NCI-H1048 (cell line): ENCODE data around the gene AMMECR1.
"Not testable (repeated sequence)": the region's sequence is repeated elsewhere in the genome, so short reads cannot be mapped to it uniquely, and the experiment has no call there.

Experiments
- DNase-seq: peaks from one replicate; lab custom pipeline; 2025; lab: John Stamatoyannopoulos, UW

AMMECR1 gene

DNA sequence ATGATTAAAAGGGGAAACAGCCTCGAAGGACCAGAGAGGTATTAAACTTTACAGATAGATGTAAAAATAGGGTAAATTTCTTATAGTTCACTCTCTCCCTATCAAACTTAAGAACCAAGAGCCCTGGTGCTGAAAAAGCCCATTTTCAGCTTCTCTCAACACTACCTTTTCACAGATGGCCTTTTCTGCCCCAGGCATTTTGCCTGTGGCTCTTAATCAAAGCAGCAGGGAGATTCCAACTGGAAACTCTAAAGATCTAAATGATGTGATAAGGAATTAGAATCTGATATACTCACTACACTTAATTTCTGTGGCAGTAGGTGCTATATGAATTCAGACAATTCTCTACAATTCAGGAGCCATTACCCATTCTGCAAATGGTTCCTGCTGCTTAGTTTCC is 60.0 kb downstream of the AMMECR1 start:
- DNase-seq, result no peak

DNA sequence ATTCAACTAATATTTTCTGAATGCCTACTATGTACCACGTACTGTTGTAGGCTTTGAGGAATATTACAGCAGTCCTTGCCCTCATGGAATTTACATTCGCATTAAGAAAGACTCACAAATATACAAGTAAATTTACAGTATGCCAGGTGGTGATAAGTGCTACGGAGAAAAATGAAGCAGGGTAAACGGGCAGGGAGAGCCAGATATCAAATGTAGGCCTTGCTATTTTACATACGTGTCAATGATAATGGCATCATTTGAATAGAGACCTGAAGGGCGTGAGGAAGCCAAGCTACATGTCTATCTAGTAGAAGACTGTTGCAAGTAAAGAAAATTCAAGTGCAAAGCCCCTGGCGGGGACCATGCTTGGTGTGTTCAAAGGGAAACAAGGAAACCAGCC is 65.2 kb downstream of the AMMECR1 start:
- no peak for DNase-seq

DNA sequence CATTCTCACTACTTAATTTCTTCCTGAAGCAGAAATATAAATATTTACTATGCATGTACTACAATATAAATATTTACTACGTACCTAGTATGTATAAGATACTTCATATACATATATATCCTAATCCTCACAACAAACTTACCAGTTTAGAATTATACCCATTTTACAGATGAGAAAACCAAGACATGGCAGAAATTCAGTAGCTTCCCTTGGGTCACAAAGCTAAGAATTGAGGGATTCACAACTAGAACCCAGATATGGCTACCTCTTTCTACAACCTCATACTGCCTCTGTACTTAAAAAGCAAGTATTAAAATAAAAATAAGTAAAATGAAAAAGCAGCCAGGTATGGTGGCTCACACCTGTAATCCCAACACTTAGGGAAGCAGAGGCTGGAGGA is 65.9 kb downstream of the AMMECR1 start:
- DNase-seq, result no peak

- DNase-seq, result no peak
Measured at GRCh38 chrX:110251526-110251925, 66.4 kb downstream of the AMMECR1 start.

GRCh38 chrX:110250847-110251246 is 67.0 kb downstream of the AMMECR1 start:
- no peak for DNase-seq

DNA sequence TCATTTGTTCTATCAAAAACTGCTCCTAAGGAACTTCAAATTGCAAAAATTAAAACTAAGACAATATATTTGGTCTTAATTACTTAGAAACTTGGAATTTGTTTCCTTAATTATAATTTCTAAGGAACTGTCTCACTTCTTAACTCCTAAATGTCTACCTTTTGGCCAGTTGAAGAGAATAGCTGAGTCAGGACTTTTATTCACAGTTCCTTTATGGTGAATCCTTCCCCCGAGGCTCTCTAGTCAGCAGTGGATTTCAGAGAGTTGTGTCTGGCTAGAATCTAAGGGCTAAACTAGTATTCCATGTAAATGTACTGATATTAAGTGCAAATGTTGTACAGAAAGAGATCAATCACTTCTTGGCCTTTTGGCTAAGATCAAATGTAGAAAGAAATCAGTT is 69.3 kb downstream of the AMMECR1 start:
- DNase-seq, result no peak

DNA sequence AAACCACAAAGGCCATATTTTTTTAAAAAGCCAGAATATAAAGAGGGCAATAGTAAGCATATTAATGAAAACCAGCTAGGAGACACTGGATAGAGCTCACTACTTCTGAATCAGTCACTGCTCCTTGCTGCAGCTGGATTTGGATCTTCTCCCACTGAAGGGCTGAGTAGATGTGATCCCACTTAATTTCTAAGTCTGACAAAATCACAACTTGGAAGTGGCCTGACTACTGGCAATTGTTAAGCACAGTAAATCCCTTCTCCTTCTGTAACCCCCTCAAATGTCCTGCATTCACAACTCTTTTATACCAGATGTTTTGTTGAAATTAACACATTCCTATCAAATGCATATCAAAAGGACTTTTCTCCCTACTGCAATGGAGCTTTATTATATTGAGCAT is 72.9 kb downstream of the AMMECR1 start:
- no peak for DNase-seq

DNA sequence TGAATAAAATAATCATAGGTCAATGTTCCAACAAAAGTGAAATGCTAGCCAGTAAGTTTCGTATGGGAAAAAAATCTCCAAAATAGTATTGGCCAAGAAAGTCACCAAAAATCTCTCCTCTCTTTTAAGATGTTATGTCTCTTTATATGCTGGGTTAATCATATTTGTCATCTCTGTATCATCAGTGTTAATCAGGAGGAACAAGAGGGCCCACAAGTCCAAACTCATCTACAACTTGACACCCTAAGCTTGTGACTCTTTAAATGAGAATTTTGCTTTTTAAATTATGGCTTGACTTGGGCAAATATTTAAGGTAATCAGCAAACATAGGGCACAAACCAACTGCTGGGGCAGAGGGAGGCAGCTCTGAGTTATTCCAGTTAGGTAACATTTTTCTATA is 75.5 kb downstream of the AMMECR1 start:
- DNase-seq, result no peak

DNA sequence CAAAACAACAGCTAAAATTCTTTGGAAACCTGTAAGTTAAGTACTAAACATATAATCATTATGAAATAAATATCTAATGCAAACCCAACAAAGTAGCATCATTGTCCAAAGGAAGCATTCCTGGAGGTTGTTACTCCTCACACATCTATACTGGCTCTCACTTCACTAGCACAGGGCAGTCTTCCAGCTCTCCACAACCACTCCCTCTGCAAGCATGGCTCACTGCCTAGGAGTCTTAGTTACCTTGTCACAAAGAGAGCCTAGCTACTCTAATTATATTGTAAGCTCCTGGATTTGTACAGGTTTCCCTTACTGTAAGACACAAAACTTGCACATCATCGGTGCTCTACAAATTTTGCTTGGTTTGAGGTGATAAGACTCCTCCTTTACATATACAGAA is 76.1 kb downstream of the AMMECR1 start:
- no peak for DNase-seq

DNA sequence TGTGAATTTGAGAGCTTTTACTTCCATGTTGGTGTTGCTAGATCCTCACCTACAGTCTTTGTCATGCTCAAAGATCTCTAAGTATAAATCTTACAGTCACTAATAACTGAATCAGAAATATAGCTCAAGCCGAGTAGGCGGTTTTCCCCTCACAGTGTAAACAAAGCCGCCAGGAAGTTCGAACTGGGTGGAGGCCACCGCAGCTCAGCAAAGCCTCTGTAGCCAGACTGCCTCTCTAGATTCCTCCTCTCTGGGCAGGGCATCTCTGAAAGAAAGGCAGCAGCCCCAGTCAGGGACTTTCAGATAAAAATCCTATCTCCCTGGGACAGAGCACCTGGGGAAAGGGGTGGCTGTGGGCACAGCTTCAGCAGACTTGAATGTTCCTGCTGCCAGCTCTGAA is 79.6 kb downstream of the AMMECR1 start:
- not testable (repeated sequence) for DNase-seq

GRCh38 chrX:110231485-110231884 is 86.4 kb downstream of the AMMECR1 start:
- DNase-seq, result not testable (repeated sequence)

- DNase-seq, result not testable (repeated sequence)
Measured at GRCh38 chrX:110229497-110230111, 88.3 kb downstream of the AMMECR1 start.

GRCh38 chrX:110228453-110228852 is 89.4 kb downstream of the AMMECR1 start:
- DNase-seq, result no peak

GRCh38 chrX:110226931-110227330 is 91.0 kb downstream of the AMMECR1 start:
- no peak for DNase-seq

DNA sequence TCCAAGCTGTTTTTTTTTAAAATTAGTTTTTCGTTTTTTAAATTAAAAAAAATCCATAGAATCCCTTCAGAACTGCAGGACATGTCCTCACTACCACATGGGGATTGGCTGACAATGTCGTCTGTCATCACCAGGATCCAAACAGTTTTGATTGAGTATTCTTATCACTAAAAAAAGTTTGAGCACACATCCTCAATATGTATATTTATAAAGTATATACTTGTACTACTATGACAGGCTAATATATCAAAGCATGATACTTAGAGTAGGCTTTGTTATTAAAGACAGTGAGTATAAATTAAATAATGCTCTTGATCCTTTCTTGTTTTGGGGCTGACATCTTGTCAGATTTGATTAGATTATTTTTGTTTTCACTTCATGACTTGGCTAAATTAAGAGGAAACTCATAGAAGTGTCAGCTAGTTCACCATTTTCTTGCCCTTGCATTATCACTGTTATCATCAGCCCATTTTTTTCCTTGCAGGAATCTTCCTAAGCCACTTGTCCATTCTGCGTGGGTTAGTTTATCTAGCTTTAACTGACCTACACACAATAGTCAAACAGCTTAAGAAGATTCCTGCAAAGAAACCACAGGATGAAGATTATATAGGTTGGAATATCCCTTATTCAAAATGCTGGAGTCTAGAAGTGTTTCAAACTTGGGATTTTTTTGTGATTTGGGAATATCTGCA is 92.8 kb downstream of the AMMECR1 start:
- DNase-seq, result no peak

- DNase-seq, result no peak
Measured at GRCh38 chrX:110222497-110223257, 95.2 kb downstream of the AMMECR1 start.

- DNase-seq, result no peak
Measured at GRCh38 chrX:110219920-110220319, 98.0 kb downstream of the AMMECR1 start.

DNA sequence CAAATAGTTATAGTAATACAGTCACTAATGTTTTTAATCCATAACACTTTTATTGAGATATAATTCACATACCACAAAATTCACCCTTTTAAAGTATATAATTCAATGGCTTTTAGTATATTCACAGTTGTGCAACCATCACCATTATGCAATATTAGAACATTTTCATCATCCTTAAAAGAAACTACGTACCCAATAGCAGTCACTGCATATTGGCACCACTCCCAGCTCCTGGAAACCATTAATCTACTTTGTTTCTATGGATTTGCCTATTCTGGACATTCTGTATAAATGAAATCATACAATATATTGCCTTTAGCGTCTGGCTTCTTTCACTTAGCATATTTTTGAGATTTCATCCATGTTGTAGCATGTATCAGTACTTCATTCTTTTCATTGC is 99.3 kb downstream of the AMMECR1 start:
- no peak for DNase-seq

DNA sequence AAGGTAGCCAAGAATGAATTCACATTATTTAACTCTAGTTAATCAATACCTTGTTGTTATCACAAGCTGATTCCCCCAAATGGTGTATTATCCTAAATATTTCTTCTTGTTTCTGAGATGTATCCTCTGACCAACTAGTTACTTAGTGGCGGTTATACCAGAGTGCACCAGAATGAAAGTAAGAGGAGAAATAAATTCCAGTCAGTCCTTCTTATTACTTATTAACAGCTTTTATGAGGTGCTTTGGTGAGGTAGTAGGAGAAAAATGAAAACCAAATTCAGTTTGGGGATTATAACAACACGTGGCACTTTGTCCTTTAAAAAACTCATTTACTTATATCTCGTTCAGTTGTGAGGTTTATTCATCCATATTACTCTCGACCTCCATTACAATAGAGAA is 101.9 kb downstream of the AMMECR1 start:
- no peak for DNase-seq

- no peak for DNase-seq
Measured at GRCh38 chrX:110215411-110215810, 102.5 kb downstream of the AMMECR1 start.

GRCh38 chrX:110214684-110215083 is 103.2 kb downstream of the AMMECR1 start:
- DNase-seq, result no peak

DNA sequence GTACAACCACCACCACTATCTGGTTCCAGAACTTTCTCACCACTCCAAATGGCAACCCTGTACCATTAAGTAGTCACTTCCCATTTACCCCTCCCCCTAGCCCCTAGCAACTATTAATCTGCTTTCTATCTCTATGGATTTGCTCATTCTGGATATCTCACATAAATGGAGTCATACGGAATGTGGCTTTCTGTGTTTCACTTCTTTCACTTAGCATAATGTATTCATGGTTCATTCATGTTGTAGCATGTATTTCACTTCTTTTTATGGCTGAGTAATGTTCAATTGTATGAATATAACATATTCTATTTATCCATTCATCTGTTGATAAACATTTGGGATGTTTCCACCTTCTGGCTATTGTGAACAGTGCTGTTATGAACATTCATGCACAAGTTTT is 104.7 kb downstream of the AMMECR1 start:
- DNase-seq, result no peak

GRCh38 chrX:110212299-110212698 is 105.6 kb downstream of the AMMECR1 start:
- no peak for DNase-seq
